Adrenal gland (tissue), 5 donors: ENCODE data around the gene FOXA3.

Experiments used
- POLR2A ChIP-seq, 2 donors: fragments of 450-650 bp; IDR thresholded peaks; one replicate each; pipeline ENCODE4 v1.6.1; 2017; ENCODE audit warnings: antibody characterized with exemption in 2 of 2, mild to moderate bottlenecking in 2 of 2, moderate library complexity in 1 of 2
- TF ChIP-seq, protein P1 (sequence below), 6 experiments: fragments of 450-650 bp in 4 of 6; fragments of 200-600 bp in 2 of 6; sonication (generic) in 1 of 6; IDR thresholded peaks; 1 replicate in 5 of 6; 2 replicates in 1 of 6; pipeline versions ENCODE4 v1.5.1 to v1.8.0; 2016 to 2021; ENCODE audit warnings: antibody characterized with exemption in 6 of 6, mild to moderate bottlenecking in 2 of 6, moderate library complexity in 1 of 6
- donor health status: DM: no; HTN: no; CAD: no.

- TF ChIP-seq, protein P1, sequence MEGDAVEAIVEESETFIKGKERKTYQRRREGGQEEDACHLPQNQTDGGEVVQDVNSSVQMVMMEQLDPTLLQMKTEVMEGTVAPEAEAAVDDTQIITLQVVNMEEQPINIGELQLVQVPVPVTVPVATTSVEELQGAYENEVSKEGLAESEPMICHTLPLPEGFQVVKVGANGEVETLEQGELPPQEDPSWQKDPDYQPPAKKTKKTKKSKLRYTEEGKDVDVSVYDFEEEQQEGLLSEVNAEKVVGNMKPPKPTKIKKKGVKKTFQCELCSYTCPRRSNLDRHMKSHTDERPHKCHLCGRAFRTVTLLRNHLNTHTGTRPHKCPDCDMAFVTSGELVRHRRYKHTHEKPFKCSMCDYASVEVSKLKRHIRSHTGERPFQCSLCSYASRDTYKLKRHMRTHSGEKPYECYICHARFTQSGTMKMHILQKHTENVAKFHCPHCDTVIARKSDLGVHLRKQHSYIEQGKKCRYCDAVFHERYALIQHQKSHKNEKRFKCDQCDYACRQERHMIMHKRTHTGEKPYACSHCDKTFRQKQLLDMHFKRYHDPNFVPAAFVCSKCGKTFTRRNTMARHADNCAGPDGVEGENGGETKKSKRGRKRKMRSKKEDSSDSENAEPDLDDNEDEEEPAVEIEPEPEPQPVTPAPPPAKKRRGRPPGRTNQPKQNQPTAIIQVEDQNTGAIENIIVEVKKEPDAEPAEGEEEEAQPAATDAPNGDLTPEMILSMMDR (IDR thresholded peaks at IDR 0.05), result no peak
- no peak for TF ChIP-seq POLR2A (IDR thresholded peaks at IDR 0.05)
These were observed 9.2 kb downstream of the FOXA3 start for GRCh38 chr19:45873219-45873772.
